Endometrial microvascular endothelial cells (primary cell): ENCODE data around the gene DNAJB13. TPM values are rescaled to one million over a fixed set of nuclear protein-coding genes. Genes with fewer than 3 reads are reported as not detected.

Experiments
- in situ Hi-C: cut with HindIII; loops from 2 replicates; pipeline ENCODE4 v1.10.0; 2017; ENCODE audit warnings: low sequenced_read_pairs, low pct_unique_long_range_greater_than_20kb; ENCODE audit errors: inconsistent ontology term
- total RNA-seq: library from RNA; depleted of rRNA; stranded (reverse); fragments of >200 nt; gene quantifications from one replicate; pipeline ENCODE4 v1.2.3, GENCODE V29; 2015; ENCODE audit errors: inconsistent ontology term

Gene DNAJB13
- total RNA-seq, 1 donor from 2014 or later, result not detected

DNA sequence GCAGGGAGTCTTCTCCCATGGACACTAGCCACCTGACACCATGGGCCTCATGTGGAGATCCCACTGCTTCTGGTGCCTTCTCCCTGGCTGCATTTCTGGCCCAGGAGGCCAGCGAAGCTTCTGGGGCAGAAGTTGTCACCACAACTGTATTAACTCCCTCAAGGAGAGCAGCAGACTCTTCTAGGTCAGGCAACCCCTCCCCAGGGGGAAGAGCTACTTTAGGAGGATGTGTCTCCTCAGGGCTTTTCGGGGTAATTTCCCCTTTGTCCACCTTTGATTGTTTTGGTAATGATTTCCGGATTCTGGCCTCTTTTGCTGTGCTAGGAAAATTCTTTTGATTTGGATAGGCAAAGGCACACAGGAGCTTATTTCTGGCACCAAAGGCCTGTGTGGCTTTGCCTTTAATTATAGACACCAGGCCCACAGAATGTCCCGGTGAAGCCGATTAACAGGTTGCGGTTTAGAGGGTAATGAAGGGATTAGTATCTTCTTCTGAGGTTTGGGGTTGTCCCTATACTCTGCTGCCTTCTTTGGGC lies 40.7 kb downstream of the DNAJB13 start:
- in situ Hi-C loops, result no loop called here

DNA sequence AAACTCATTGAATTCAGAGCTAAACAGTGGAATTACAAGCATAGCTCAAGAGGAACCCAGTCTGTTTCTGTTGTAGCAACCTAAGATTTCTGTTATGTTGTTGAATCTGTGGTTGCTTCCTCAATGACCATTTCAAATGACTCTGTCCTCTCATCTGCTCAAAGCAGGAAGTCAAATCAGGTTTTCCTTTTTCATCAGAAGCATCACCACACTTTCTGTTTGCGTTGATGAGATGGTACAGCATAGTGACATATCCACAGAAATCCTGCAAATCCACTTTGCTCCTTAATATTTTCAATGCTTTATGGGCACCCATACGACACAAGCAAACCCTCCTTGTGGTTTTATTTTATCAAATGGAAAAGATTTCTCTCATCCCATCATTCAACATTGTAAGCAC lies 44.4 kb downstream of the DNAJB13 start:
- in situ Hi-C loops, result no loop called here

DNA sequence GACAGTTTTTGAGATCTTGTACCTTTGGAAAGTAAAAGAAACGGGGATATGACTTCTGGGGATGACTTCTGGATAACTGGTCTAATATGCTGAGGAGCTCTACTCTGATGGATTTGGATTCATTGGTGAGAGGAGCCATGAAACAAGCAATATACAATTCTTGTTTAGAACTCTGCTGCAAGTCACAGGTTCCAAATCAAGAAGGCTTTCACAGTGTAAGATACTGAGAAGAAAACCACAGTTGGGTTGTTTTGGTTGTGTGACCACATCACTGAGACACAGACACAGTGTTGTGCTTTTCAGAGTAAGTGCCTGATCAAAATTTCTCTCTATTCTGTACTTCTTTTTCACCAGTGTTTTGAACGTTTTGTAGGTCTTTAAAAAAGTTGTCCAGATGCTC lies 44.9 kb downstream of the DNAJB13 start:
- in situ Hi-C loops, result no loop called here

DNA sequence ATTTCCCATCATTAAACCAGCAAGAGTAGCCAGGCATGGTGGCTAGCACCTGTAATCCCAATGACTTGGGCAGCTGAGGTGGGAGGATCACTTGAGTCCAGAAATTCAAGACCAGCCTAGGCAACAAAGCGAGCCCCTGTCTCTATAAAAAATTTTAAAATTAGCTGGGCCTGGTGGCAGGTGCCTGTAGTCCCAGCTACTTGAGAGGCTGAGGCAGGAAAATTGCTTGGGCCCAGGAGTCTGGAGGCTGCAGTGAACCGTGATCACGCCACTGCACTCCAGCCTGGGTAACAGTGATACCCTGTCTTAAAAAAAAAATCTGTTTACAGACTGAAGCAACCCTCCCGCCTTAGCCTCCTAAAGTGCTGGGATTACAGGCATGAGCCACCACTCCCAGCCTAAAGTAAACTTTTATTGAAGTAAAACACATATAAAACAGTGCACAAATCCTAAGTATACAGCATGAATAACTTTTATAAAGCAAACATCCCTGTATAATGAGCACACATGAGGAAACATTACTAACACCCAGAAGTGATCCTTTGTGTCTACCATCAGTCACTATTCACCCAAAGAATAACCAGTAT lies 45.4 kb downstream of the DNAJB13 start:
- in situ Hi-C loops, result no loop called here

DNA sequence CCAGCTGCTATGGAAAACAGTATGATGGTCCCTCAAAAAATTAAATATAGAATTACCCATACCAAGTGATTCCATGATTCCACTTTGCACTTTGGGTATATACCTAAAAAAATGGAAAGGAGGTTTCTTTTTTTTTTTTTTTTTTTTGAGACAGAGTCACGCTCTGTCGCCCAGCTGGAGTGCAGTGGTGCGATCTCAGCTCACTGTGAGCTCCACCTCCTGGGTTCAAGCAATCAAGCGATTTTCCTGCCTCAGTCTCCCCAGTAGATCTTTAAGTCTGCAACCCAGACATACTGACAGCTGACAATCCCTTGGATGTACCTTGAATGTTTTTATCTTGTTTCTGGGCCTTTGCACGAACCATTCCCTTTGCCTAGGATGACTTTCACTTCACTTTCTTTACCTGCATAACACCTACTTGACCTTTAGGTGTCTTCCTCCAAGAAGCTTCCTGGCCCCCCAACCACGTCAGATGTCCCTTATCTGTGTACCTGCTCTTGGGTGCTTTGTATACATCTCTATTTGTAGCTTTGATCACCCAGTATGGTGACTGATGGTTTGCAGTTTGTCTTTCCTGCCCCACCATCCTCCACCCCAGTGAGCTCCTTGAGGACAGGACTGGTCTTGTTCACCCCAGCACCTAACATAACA lies 46.4 kb downstream of the DNAJB13 start:
- in situ Hi-C loops, result no loop called here

DNA sequence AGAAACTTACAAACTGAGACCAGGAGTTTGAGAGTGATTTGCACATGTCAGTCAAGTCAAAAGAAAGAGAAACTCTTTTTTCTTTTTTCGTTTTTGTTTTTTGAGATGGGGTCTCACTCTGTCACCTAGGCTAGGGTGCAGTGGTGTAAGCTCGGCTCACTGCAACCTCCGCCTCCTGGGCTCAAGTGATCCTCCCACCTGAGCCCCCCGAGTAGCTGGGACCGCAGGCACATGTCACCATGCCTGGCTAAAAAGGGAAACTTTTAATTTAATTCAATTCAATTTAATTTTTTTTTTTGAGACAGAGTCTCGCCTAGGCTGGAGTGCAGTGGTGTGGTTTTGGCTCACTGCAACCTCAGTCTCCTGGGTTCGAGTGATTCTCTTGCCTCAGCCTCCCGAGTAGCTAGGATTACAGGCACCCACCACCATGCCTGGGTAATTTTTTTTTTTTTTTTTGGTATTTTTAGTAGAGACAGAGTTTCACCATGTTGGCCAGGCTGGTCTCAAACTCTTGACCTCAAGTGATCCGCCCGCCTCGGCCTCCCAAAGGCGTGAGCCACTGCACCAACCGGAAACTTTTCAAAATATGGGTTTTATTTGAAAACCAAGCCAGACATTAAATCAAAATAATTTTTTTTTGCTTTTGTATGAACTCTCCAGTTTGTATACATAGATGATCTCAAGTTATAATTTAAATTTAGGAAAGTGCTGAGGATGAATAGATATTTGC lies 48.2 kb downstream of the DNAJB13 start:
- in situ Hi-C loops, result no loop called here

DNA sequence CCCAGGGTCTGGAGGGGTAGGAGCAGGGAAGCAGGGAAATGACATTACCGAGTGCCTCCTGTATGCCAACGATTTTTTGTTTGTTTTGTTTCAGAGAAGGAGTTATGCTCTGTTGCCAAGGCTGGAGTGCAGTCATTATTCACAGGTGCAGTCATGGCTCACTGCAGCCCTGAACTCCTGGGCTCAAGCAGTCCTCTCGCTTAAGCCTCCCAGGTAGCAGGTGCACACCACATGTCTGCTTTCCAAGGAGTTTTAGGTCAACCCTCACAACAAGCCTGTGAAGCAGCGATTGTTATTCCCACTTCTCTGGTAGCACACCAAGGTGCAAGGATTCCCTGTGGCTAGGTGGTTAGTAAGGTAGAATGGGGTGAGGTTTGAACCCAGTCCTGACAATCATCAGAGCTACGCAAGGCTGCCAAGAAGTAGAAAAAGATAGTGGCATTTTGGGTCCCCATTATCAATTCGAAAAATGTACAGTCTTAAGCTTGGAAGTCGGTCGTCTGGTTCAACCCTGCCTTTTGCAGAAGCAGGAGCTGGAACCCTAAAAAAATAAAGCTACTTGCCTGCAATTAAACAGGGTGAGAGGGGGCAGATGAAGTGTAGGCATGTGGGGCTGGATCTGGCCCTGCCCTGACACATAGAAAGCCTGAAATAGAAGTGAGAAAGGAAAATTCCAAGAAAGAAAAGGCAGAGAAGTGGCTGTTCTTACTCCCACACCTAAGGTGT lies 48.9 kb downstream of the DNAJB13 start:
- in situ Hi-C loops, result no loop called here

DNA sequence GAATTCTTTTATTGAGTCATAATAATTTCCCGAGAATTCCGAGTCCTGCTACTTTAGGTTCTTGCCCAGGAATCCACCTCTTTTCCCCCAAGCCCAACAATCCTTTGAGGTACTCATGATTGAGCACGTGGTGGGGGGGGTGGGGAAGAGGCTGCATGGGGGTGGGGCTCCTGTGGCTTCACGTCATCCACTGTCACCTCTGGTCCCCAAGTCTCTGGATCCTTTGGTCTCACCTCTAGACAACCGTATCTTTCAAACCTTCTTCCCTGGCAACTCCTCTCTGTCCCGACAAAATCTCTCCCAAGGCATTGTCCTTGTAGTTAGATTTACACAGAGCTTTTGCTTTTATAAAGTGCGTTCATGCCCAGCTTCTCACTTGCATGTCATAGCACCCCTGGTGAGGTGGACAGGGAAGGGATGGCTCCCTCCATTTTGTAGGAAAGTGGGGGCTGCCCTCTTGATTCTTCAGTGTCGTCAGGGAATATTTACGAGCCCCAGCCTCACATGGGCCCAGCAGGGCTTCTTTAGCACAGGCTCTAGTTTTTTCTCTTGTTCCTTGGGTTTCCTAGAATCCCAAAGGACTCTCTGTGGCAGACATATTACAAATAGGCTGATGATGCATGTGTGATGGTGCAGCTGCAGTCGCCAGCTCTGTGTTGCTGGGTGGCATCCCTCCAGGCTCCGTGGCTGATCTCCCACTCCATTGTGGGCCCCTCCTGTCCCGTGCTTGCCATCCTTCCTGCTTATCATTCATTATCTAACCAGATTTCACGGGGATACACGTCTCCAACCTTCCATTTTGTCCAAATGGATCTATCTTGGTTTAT lies 49.7 kb downstream of the DNAJB13 start:
- in situ Hi-C loops, result no loop called here

DNA sequence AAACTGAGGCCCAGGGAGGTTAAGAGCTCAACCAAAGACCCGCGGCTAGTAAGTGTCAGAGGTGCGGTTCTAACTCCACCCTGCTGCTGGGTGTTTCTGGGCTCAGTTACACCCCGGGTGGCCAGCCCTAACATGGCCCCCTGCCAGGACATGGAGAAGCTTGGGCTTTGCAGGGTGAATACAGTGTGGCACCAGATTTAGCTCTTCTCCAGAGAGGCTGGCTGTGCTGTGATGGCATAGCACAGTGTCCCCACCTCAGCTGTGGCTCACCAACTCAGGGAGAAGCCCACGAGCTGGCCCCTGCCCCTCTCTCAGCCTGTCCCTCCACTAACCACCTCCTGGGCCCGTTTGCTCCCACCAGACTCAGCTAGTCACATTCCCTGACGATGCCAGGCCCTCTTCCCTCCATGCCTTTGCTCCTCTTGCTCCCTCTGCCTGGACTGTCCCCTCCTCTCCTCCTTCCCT lies 51.0 kb downstream of the DNAJB13 start:
- in situ Hi-C loops, result no loop called here

DNA sequence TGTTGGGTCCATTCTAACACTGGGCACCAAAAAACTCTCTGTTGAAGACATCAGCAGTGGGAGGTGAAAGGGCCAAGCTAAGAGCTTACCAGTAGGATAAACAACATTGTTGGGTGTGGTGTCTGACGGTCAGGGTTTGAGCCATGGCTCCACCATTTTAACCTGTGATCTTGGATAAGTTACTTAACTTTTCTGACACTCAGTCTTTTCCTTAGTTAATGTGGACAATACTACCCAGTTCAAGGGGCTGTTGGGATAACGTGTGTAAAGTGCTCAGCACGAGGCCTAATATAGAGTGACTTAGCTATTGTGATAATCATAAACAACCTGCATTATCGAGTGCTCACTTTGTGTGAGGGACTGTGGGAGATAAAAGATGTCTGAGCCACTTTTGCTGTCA lies 52.0 kb downstream of the DNAJB13 start:
- in situ Hi-C loops, result no loop called here

DNA sequence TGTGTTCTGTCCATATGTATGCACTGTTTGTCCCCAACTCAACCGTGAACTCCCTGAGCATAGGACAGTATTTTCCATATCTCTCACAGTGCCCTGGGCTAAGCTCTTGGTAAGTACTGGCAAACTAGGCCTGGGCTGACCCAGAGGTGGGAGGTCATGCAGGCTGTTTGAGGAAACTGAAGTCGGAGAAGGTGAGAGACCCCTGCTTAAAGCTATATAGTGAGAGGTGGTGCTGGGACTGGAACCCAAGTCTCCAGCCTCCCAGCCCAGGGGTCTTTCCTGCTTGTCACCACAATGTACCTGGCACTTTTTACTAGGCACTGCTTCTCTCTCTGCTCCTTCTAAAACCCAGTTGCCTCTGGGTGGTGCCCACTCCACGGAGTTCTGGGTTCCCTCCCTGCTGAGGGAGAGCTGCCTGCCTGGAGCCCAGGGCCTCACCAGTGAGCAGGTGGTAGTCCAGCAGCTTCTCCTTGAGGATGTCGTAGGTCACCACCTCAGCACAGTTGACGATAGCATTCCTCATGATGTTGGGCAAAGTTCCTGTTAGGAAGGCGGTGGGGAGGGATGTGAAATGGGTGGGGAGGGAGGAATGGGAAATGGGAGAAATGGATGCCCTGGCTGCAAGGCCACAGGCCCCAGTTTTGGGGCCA lies 53.3 kb downstream of the DNAJB13 start:
- in situ Hi-C loops, result no loop called here

DNA sequence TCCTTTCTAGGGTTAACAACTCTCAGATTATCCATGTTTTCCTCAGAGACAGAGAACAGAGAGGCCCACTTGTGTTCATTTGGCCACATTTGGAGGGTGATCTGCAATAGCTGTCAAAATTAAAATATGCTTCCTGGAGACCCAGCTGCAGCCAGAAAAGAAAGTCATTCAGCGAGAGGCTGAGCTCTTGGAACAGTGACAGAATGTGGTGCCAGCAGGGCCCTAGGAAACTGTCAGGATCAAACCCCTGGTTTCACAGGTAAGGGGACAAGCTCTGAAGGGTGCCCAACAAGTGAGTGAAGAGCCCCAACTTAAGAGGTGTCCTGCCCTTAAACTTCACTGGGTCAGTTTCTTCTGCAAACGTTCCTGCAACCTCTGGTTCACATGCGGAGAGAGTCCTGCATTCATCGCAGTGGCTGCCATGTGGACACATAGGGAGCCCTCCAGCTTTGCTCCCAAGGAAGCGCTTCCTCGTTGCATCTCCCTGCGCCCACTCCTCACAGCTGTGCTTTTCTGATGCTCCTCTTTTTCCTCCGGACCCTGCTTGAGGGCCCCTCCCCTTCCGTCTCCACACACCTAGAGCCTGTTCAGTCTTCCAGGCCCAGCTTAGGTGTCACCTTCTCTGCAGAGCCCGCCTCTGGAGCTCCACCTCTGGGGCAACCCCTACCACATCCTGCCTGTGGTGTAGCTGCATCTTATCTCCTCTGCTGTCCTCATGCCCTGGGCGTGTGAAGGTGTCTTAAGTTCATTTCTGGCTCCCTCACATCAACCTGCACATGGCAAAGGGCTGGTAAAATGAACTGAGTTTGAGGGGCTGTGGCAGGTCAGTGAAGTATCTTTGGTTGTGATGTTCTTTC lies 54.2 kb downstream of the DNAJB13 start:
- in situ Hi-C loops, result no loop called here

DNA sequence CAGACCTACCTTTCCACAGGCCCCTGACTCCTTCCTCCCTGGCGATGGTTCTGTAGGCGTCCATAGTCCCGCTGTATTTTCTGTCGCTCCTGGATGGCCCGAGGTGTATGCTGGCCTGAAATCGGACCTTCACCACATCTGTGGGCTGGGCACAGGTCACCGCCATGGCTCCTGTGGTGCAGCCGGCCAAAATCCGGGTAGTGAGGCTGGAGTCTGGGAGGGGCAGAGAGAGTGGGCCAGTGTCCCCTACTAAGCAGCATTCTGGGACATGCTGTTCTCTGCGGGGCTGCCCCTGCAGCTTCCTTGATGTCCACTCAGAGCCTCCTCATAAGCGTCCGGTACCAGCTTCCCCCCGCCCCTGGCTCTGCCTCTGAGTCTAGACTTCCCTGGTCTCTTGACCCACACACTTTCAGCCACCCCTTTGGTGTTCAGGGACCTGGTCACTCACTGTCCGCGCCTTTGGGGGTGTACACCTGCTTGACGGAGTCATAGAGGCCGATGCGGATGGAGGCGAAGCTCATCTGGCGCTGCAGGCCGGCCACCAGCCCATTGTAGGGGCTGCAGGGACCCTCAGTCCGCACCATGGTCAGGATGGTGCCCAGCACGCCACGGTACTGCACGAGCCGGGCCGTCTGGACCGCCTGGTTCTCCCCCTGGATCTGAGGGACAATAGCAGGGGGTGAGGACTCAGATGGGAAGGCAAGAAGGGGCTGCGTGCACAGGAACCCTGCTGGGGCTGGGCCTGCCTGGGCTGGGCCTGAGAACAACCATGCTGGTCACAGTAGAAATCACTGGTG lies 55.1 kb downstream of the DNAJB13 start:
- in situ Hi-C loops, result no loop called here

DNA sequence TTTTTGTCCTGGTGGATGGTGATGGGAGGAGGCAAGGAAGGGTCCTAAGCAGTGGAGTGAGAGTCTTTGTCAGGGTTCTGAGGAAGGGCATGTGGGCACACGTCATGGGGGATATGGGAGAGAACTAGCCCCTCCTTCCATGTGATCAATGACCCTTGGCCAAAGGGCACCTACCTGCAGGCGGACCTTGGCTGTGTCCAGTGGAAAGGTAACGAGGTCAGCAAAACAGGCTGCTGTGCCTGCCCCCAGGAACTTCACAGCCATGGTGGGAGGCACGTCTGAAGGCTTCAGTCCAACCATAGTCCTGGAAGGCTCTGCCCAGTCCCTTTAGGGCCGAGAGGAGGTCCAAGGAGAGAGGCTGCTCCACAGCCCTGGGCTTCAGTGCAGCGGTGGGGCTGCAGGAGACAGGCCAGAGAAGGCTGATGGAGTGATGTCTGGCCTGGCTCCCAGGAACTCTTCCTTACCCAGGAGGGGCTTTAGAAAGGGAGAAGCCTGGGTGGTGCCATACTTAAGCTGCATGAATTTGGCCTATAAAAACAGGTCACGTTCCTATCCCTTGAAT lies 56.0 kb downstream of the DNAJB13 start:
- in situ Hi-C loops, result no loop called here

DNA sequence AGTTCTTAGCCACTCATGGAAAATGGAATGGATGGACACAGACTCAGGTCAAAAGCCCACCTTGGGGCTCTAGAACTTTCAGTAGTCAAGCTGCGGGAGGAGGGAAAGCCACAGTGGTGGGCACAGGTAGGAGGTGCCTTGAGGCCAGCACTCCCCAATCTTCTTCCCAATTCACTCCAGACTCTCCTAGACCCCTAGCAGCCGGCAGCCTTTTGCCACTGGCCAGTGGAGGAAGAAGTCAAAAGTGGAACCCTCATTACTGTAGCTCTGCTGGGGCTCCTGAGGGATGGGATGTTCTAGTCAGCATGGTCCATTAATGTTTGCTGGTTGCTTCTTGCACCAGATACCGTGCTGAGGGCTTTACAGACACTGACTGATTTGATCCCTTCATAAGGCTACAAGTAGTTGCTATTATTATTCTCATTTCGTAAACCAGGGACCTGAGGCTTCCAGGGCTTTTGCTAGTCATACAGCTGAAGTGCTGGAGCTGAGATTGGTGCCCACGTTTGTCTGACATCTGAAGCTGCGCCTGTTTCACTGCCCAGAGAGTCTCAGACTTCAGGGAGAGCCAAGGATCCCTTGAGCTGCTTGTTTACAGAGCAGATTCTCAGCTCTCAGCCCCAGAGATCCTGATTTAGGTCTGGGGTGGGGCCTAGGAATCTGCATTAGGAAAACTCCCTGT lies 57.0 kb downstream of the DNAJB13 start:
- in situ Hi-C loops, result no loop called here
